ENCODE measurements around the gene ATP10A. TPM values are rescaled to one million over a fixed set of nuclear protein-coding genes. Genes with fewer than 3 reads are reported as not detected.
A peak's percentile ranks its signal among the peaks of the same experiment; 100 is the strongest.

Gene ATP10A
- total RNA-seq, 2 donors from 2014 or later: 16.6 to 44.6 TPM

DNA sequence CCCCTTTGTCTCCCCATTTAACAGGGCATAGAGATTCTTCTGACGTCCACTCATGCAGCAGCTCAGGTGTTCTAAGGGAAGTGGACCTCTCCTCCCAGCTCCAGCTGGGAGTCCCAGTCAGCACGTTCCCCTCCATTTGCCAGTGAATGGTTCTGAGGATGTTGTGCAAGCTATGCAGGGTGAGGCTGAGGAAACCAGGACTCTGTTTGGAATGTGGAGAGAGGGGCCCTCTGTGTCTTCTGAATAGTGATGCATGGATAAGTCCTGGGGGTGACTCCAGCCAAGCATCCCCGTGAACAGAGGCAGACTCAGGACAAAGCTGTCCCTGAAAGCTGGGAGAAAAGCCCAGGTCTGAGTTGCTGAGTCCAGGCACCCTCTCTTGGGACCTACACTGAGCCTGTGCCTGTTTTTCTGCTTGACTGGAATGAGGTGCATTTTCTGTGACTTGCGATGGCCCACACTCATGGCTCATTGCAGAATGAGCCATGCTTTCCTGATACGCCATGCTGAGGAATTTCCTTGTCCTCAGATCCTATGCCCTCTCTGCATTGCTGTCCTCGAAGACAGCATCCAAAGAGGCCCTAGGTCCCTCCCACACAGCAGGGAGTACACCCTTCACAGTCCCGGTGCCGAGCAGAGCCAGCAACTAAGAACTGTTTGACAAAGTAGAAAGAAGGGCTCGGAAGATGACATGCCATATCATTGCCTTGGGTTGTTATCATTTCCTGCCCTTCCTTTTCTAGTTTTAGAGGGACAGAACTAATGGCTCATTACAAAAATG lies 185.2 kb downstream of the ATP10A start:
- no peaks in the 10 kb centered on the region for H3K9me3 Mint-ChIP-seq
- H3K27ac Mint-ChIP-seq: no peak overlapping the region
- ATAC-seq: no peak
- H3K36me3 Mint-ChIP-seq: peaks cover 0 to 19% of the 10 kb centered on the region in 2 donors
- no peak for DNase-seq (ENCODE audit: low spot score in 2 of 2)

DNA sequence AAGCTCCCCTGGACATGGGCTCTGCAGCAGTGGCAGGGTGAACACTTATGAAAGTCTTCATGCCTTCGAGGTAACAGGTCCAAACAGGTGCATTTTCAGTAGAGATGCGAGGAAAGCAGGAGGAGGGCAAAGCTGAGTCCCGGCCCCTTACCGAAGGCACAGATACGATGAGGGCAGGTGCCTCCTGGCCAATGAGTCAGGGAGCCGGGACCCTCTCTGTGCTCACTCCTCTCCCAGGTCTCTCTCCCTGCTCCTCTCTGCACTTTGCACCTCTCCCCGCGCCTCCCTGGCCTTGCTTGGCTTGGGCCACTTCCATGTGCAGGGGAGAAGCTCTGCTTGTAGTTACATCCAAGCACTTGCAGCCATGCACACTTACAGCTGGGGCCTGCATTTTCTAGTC lies 187.1 kb downstream of the ATP10A start:
- peaks cover 7 to 26% of the 10 kb centered on the region in 2 donors for H3K36me3 Mint-ChIP-seq
- ATAC-seq (no peak), DNase-seq (ENCODE audit: low spot score in 2 of 2) (no peak)
- no peak overlapping the region for H3K27ac Mint-ChIP-seq
- H3K9me3 Mint-ChIP-seq: peaks cover 5 to 12% of the 10 kb centered on the region in 2 donors

DNA sequence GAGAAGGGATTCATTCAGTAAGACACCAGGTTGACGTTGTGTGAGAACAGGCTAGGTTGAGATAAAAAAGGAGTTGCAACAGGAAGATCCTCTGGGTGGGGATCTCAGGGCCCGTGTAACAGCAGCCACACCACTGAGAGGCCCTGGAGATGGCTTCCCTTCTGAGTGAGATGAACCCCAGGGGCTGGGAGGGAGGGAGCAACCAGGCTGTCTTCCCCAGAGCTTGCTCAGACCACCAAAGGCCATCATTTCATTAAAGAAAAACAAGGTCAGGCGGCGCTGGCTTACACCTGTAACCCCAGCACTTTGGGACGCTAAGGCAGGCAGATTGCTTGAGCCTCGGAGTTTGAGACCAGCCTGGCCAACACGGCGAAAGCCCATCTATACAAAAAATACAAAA lies 187.7 kb downstream of the ATP10A start:
- ATAC-seq: no peak
- no peak for DNase-seq (ENCODE audit: low spot score in 2 of 2)
- no peak overlapping the region for H3K27ac Mint-ChIP-seq
- H3K9me3 Mint-ChIP-seq: peaks cover 5 to 12% of the 10 kb centered on the region in 2 donors
- peaks cover 7 to 24% of the 10 kb centered on the region in 2 donors for H3K36me3 Mint-ChIP-seq

DNA sequence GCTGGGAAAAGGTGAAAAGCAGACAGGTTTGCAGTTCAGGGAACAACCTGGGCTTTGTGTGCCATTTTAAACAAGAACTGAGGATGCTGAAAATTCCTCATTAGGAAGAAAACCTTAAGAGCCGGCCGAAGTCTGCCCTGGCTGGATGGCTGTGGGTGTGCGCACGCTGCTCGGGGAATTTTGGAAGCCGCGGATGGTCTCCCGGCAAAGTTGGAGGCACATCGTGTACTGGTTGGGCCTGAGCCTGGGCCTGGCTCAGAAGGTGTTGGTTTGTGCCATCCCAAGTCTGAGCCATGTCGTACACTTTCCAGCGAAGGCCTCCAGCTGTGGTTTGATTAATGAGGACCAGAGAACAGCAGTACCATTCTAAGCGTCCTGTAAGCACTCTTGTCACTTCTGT lies 188.2 kb downstream of the ATP10A start:
- ATAC-seq (no peak), DNase-seq (ENCODE audit: low spot score in 2 of 2) (no peak)
- Mint-ChIP-seq H3K9me3 (peaks cover 5 to 12% of the 10 kb centered on the region in 2 donors), H3K27ac (no peak overlapping the region), H3K36me3 (peaks cover 7 to 19% of the 10 kb centered on the region in 2 donors)

DNA sequence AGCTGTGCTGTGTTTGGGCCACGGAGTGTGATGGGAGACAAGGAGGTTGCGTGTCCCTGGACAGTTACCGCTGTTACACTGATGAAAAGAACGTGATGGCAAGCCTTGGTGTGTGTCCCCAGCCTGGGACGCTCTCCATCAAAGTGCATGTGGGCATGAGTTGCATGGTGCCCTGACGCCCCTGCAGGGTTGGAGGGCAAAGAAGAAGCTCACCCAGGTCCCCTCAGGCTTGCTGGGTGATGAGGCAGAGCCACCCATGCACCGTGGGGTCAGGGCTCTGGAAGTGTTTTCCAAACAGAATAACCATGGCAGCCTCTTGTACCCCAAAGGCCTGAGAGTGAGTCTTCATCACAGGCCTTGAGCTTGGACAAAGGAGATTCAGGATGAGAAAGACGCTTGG lies 189.2 kb downstream of the ATP10A start:
- H3K27ac Mint-ChIP-seq: peak overlapping the region in 1 of 2 donors; percentile 5
- no peak for DNase-seq (ENCODE audit: low spot score in 2 of 2)
- peaks cover 5 to 12% of the 10 kb centered on the region in 2 donors for H3K9me3 Mint-ChIP-seq
- H3K36me3 Mint-ChIP-seq: peaks cover 7 to 13% of the 10 kb centered on the region in 2 donors
- no peak for ATAC-seq

DNA sequence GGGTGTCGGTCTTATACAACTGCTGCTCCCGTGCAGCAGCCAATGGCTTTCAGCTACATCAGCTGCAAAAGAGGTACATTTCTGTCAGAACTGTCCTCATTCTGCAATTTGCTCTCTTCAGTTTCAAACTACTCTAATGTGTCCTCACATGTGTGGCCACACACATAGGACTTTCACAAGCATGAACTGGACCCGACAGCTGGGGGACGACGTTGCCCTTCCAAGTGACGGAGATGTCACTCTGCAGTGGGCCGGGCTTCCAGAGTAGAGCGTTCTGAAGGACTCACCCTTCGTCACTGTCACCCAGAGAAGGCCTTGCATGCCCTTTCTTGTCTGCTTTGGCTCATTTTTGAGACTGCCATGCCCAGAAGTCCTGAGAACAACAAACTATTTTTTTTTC lies 189.8 kb downstream of the ATP10A start:
- DNase-seq (ENCODE audit: low spot score in 2 of 2) (no peak), ATAC-seq (no peak)
- peak overlapping the region in 1 of 2 donors; percentile 5 for H3K27ac Mint-ChIP-seq
- peaks cover 5 to 12% of the 10 kb centered on the region in 2 donors for H3K9me3 Mint-ChIP-seq
- peaks cover 7 to 8% of the 10 kb centered on the region in 2 donors for H3K36me3 Mint-ChIP-seq

DNA sequence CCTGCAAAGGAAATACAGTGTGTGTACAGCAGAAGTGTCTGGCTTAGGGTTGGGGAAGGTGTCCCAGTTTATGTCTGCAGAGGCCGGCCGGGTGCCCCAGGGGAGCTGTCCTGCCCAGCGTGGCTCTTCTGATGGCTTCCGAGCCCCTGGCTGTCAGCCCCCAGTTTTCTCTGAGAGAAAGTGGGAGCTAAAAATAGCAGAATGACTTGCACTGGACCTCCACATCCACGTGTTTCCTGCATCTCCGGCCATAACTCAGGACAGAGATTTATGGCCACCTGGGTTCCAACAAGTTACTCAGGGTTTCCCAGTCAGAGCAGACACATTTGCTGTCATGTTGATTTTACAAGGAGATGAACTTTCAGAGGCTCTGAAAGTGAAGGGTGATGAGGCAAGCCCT lies 192.0 kb downstream of the ATP10A start:
- Mint-ChIP-seq H3K9me3 (peaks cover 5 to 12% of the 10 kb centered on the region in 2 donors), H3K27ac (no peak overlapping the region), H3K36me3 (peaks cover 7 to 8% of the 10 kb centered on the region in 2 donors)
- ATAC-seq (no peak), DNase-seq (ENCODE audit: low spot score in 2 of 2) (no peak)

- Mint-ChIP-seq H3K36me3 (peaks cover 7 to 8% of the 10 kb centered on the region in 2 donors), H3K9me3 (peaks cover 5 to 12% of the 10 kb centered on the region in 2 donors), H3K27ac (no peak overlapping the region)
- DNase-seq (ENCODE audit: low spot score in 2 of 2) (no peak), ATAC-seq (no peak)
These were observed 192.5 kb downstream of the ATP10A start for GRCh38 chr15:25670621-25671020.

DNA sequence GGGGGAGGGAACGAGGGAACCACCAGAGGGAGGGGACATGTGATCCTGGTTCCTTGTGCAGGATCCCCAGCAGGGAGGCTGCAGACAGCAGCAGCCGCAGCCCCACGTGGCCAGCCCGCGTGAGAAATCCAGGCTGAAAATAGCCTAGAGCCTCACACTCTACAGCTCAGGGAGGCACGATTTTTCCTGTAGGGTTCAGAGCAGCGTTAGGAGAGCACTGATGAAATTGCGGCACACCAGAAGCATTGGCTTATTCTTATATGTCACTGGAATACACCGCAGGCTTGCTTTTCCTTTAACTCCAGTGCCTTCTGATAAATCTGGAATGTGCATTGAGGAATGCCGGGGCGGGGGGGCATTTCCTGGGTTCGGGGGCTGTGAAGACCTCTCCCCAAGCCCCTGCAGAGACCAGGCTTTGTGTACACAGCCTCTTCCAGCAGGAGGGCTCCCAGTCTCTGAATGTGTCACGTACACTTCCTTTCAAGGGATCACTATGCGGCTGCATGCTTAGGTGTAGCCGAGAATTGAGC lies 193.0 kb downstream of the ATP10A start:
- Mint-ChIP-seq H3K36me3 (peaks cover 7 to 8% of the 10 kb centered on the region in 2 donors), H3K27ac (peak overlapping the region in 1 of 2 donors; percentile 87), H3K9me3 (peaks cover 5 to 12% of the 10 kb centered on the region in 2 donors)
- DNase-seq (ENCODE audit: low spot score in 2 of 2) (no peak), ATAC-seq (peak in 1 of 2 donors; percentile 28)

GRCh38 chr15:25668901-25669300 lies 194.2 kb downstream of the ATP10A start:
- H3K36me3 Mint-ChIP-seq: peaks cover 7 to 8% of the 10 kb centered on the region in 2 donors
- no peak for ATAC-seq

GRCh38 chr15:25668236-25668795 lies 194.8 kb downstream of the ATP10A start:
- Mint-ChIP-seq H3K27ac (no peak overlapping the region), H3K9me3 (peaks cover 5 to 12% of the 10 kb centered on the region in 2 donors), H3K36me3 (peaks cover 7 to 8% of the 10 kb centered on the region in 2 donors)
- DNase-seq (ENCODE audit: low spot score in 2 of 2) (no peak), ATAC-seq (no peak)

More at GRCh38 chr15:25668901-25669300, 194.2 kb downstream of the ATP10A start:
- DNase-seq (ENCODE audit: low spot score in 2 of 2): no peak
- H3K9me3 Mint-ChIP-seq: peaks cover 5 to 12% of the 10 kb centered on the region in 2 donors
- H3K27ac Mint-ChIP-seq: no peak overlapping the region

DNA sequence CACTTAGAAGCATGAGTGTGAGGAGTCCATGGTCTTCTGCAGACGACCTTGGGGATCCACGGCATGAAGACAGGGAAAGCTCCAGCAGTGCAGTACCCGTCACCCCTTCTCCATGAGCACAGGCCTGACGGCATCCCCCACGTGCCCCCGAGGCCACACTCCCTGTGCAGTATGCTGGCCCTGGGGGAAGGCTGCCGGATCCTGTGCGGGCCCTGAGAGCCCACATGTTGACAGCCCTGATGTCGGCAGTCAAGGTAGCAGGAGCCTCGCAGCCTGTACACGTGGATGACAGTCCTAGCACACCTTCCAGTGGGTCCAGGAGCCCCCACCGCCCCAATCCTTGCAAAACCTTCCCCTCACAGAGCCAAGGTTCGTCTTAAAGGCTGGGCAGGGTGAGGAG lies 195.3 kb downstream of the ATP10A start:
- H3K36me3 Mint-ChIP-seq: peaks cover 7% of the 10 kb centered on the region in 2 donors
- ATAC-seq: no peak
- DNase-seq (ENCODE audit: low spot score in 2 of 2): no peak
- H3K27ac Mint-ChIP-seq: no peak overlapping the region
- peaks cover 5 to 12% of the 10 kb centered on the region in 2 donors for H3K9me3 Mint-ChIP-seq

GRCh38 chr15:25665913-25666312 lies 197.2 kb downstream of the ATP10A start:
- Mint-ChIP-seq H3K27ac (no peak overlapping the region), H3K9me3 (no peaks in the 10 kb centered on the region), H3K36me3 (no peaks in the 10 kb centered on the region)
- DNase-seq (ENCODE audit: low spot score in 2 of 2) (no peak), ATAC-seq (no peak)

DNA sequence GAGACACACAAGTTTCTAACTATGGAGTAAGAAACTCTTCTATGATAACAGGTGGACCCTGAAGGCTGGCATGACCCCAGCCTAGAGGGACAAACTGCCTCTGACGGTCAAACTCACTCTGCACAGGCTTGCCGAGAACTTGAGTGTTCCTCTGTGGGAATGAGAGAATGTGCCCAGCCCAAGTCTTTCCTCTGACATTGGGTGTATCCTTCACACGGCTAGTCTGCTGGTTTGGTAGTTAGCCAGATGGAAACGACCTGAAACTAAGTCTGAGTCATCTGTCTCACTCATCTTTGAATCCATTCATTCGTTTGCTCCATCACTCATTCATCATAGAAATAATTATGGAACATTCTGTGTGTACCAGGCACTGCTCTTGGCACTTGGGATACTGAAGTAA lies 198.4 kb downstream of the ATP10A start:
- ATAC-seq (no peak), DNase-seq (ENCODE audit: low spot score in 2 of 2) (no peak)
- Mint-ChIP-seq H3K9me3 (no peaks in the 10 kb centered on the region), H3K27ac (no peak overlapping the region), H3K36me3 (no peaks in the 10 kb centered on the region)

DNA sequence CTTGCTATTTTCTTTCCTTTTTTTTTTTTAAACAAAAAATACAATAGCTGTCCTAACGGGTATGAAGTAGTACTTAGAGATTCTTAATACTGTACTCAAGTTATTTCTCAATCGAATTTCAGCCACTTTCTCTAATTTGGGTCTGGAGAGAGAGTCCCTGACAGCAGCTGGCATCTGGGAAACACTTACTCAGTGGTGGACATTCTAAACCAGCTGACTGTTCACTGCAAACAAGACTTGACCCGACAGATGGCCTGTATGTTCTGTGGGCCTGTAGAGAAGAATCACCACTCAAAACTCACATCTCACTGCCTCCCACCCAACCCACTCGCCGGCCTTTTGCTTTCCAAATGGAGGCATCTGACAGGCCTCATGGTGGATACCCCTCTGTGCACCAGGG lies 199.6 kb downstream of the ATP10A start:
- no peak overlapping the region for H3K27ac Mint-ChIP-seq
- H3K36me3 Mint-ChIP-seq: no peaks in the 10 kb centered on the region
- no peaks in the 10 kb centered on the region for H3K9me3 Mint-ChIP-seq
- DNase-seq (ENCODE audit: low spot score in 2 of 2) (no peak), ATAC-seq (no peak)

DNA sequence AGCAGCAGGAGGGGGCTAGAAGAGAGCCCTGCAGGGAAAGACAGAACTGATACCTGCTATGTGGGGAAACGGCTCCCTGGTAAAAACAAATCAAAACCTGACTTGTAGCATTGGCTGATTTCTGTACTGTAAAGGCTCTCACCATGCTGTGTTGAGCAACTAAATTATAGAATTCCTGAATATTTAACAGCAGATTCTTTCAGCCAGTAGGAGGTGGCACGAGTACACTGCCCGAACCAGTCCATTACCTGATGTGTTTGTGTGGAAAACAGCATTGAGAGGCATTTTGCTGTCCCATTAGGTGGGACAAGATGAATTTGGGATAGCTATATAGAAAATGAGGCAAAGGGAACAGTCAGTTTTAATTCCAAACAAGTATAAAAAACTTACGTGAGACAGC lies 201.2 kb downstream of the ATP10A start:
- no peak for ATAC-seq
- H3K9me3 Mint-ChIP-seq: no peaks in the 10 kb centered on the region
- no peaks in the 10 kb centered on the region for H3K36me3 Mint-ChIP-seq

DNA sequence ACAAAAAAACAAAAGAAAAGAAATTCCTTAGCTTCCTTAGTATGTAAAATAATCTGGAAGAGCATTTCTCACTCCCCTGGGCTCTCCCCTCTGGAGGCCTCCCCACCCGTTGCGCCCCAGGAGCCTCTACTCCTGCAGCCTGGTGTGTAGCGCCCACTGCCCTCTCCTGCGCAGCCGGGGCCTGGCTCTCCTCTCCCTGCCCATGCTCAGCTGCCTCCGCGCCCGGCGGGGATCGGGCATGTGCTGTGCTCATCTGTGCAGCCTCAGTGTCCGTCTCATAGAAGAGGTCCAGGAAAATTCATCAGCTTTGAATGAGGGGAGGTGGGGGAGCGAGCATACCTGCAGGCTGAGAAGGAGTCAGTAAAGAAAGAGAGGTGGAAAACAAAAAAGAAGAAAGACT lies 203.9 kb downstream of the ATP10A start:
- Mint-ChIP-seq H3K36me3 (no peaks in the 10 kb centered on the region), H3K9me3 (no peaks in the 10 kb centered on the region), H3K27ac (no peak overlapping the region)
- DNase-seq (ENCODE audit: low spot score in 2 of 2) (no peak), ATAC-seq (no peak)

More for the DNA sequence above, 201.2 kb downstream of the ATP10A start:
- no peak overlapping the region for H3K27ac Mint-ChIP-seq
- no peak for DNase-seq (ENCODE audit: low spot score in 2 of 2)

Measured in activated naive CD4-positive, alpha-beta T cell treated with anti-CD3 and anti-CD28 coated beads, Interleukin-2, amount 50 U/mL, for 72 hours (primary cell).